ENCODE data around the gene MAP2K1.
"Not testable (repeated sequence)": the region's sequence is repeated elsewhere in the genome, so short reads cannot be mapped to it uniquely, and the experiment has no call there.

The MAP2K1 gene

DNA sequence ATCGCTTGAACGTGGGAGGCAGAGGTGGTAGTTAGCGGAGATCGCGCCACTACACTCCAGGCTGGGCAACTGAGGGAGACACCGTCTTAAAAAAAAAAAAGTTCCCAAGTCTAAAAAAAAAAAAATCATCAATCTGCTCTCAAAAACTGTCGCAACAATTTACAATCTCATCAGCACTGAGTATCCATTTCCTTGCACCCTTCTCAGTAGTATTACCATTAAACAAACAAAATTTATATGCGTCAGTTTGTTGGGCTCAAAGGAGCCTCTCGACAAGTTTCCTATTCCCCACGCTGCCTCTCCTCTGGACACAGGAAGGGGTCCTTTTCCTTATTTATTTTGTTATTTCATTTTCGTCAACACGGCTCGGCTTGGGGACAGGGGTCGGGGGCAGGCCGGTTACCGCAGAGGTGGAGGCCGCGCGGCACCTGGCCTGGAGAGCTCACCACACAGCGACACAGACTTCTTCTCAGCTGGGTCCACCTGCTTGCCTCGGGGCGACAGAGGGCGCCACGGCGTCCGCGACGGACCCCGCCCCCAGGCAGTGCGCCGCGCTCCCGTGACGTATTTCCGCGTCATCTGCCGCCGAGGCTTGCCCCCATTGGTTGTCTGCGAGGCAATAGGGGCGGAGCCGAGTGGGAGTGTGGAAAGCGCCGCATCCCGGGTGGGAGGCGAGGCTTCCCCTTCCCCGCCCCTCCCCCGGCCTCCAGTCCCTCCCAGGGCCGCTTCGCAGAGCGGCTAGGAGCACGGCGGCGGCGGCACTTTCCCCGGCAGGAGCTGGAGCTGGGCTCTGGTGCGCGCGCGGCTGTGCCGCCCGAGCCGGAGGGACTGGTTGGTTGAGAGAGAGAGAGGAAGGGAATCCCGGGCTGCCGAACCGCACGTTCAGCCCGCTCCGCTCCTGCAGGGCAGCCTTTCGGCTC is at the start of gene MAP2K1:
MAP2K1 (plus strand) TSS at position 709 of the 920 bp plus-strand sequence. CDS start 436 bp downstream, outside the sequence.
- DNase-seq (ENCODE audit: low read depth, low spot score): peak; percentile 89

DNA sequence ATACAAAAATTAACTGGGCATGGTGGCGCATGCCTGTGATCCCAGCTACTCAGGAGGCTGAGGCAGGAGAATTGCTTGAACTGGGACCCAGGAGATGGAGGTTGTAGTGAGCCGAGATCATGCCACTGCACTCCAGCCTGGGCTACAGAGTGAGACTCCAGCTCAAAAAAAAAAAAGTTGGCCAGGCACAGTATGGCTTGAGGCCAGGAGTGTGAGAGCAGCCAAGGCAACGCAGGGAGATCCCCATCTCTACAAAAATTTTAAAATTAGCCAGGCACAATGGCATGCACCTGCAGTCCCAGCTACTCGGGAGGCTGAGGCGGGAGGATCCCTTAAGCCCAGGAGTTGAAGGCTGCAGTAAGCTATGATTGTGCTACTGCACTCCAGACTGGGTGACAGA is 38.2 kb upstream of the MAP2K1 start:
- not testable (repeated sequence) for DNase-seq (ENCODE audit: low read depth, low spot score)

DNA sequence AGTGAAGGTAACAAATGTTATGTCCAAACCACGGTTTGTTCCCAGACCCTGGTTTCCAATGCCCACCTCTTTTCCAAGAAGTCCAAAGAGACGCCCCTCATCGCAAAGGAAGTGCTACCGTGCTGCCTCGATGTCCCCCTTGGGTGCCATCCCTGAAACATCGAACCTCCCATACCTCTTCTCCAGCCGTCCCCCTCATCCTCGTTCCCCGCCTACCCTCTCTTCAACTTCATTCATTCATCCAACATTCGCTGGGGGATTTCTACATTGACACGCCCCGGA is 30.7 kb upstream of the MAP2K1 start:
- no peak for DNase-seq (ENCODE audit: low read depth, low spot score)

DNA sequence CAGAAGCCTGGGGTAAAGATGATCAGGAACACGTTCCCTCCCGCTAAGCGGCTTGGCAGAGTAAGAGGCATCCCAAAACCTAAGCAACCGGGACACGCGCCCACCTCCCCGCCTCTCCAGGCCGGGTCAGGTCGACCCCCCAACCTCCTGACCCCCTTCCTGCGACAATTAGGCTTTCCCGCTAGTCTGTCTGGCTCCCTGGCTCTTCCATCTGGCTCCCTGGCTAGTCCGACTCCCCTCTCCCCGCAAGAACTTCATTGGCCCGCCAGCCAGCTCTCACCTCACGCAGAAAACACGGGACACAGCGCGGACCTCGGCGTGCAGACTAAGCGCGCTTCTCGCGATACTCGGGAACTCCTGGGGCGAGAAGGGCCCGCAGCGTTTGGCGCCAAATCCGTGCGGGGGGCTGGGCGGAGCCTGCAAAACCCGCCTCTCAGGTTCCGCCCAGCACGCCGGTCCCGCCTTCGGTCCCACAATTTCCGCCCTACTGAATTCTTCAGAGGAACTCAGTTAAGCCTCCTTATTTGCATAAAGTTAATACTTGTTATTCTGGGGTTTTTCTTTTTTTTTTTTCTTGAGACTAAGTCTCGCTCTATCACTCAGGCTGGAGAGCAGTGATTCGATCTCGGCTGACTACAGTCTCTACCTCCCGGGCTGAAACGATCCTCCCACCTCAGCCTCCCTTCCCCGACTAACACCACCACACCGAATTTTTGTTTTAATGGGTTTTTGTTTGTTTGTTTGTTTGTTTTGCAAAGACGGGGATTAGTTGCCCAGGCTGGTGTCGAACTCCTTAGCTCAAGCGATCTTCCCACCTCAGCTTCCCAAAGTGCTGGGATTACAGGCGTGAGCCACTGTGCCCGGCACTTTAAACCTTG is 30.1 kb upstream of the MAP2K1 start, which contains the start of gene TIPIN:
TIPIN (minus strand) TSS at position 327 of the 878 bp plus-strand sequence. CDS start 3,738 bp downstream, outside the sequence.
- peak; percentile 90 for DNase-seq (ENCODE audit: low read depth, low spot score)

DNA sequence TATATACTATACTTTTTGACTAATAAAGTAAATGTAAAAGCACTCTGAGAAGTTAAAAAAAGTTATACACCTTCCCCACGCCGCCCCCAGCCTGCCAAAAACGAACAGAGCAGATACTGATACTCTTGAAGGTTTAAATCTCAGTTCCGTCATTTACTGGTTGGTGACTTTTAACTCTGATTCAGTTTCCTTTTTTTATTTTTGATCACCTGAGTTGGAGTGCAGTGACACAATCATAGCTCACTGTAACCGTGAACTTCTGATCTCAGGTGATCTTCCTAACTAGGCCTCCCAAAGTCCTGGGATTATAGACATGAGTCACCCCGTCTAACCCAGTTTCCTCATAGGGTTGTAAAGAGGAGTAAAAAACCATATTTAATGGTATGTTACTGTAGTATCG is 27.0 kb upstream of the MAP2K1 start:
- no peak for DNase-seq (ENCODE audit: low read depth, low spot score)

DNA sequence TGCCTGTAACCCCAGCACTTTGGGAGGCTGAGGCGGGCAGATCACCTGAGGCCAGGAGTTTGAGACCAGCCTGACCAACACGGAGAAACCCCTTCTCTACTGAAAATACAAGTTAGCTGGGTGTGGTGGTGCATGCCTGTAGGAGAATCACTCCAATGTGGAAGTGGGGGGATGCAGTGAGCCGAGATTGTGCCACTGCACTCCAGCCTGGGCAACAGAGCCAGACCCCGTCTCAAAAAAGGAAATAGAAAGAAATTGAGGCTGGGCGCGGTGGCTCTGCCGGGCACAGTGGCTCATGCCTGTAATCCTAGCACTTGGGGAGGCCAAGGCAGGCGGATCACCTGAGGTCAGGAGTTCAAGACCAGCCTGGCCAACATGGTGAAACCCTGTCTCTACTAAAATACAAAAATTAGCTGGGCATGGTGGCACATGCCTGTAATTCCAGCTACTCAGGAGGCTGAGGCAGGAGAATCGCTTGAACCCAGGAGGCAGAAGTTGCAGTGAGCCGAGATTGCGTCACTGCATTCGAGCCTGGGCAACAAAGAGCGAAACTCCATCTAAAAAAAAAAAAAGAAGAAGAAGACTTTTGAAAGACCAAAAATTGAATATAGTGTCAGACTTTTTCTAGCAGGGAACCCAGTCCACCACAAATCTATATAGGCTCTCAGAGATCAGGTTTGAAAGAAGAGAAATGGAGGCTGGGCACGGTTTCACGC is 24.8 kb upstream of the MAP2K1 start:
- not testable (repeated sequence) for DNase-seq (ENCODE audit: low read depth, low spot score)

DNA sequence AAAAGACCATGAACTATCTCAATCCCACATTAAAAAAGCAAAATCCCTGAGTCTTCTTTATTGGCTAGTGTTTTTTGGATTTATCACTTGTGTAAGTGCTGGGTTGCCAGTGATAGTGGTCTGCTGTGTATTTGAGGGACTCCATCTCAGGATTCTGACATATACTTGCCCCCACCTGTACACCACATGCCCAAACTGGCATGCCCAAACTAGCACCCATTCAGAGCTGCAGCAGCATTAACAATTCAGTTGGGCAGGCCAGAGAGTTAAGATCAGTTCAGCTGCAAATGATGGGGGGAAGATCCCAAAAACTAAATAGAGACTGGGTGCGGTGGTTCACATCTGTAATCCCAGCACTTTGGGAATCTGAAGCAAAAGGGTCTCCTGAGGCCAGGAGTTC is 23.9 kb upstream of the MAP2K1 start:
- DNase-seq (ENCODE audit: low read depth, low spot score): no peak

DNA sequence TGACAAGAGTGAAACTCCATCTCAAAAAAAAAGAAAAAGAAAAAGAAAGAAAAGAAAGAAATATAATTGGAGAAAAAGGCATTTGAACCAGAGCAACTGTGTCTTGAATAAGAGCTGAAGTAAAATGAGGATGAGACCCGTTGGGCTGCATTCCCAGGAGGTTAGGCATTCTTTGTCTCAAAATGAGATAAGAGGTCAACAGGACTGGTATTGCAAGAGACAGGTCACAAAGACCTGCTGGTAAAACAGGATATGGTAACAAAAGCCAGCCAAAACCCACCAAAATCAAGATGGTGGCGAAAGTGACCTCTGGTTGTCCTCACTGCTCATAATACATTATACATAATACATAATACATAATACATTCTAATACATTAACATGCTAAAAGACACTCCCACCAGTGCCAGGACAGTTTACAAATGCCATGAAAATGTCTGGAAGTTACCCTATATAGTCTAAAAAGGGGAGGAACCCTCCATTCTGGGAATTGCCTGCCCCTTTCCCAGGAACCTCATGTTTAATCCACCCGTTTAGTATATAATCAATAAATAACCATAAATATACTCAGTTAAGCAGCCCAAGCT is 21.7 kb upstream of the MAP2K1 start:
- no peak for DNase-seq (ENCODE audit: low read depth, low spot score)

DNA sequence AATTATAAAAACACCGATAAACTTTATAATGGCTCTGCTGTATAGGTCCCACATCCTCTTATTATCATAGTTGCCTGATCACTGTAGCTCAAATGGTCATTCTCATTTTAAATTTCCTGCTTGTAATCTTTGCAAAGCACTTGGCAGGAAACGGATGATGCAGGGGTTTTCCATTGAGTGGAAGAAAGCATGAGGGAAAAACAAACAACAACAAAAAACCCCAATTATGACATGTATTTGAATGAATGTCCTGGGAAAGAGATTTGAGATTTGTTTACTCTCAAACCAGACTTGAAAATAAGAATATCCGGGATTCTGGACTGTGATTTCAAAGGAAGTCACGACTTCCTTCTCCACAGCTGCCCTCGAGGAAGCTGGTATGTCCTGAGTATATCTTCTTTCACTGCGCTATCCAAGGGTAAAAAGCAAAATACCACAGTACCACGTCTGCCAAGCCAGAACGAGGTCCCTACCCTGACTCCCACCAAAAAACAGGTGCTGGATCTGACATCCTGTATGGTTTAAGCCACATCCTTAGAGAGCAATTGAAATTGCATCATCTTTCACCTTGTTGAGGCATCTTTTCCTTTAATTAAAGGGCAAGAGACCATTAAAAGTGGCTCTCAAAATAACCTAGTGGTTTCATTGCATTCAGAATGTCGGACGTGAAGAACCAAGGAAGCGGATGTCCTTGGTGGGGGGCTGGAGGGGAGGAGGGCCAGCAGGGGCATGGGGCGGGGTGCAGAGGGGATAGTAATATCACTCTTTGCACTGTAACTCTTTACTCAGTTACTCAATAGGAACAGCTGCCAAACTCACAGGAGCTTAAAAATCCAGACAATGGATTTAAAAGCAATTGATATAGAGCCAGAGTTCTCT is 16.7 kb upstream of the MAP2K1 start:
- no peak for DNase-seq (ENCODE audit: low read depth, low spot score)

DNA sequence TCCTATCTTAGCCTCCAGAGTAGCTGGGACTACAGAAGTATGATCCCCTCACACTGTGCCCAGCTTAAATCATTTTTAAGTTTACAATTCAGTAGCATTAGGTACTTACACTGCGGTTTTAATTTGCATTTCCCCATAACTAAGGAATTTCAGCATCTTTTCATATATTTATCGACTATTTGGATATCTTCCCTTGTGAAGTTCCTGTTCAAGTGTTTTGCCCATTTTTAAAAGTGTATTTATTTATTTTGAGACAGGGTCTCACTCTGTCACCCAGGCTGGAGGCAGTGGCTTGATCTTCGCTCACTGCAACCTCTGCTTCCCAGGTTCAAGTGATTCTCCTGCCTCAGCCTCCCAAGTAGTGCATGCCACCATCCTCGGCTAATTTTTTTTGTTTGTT is 12.5 kb upstream of the MAP2K1 start:
- DNase-seq (ENCODE audit: low read depth, low spot score): no peak

DNA sequence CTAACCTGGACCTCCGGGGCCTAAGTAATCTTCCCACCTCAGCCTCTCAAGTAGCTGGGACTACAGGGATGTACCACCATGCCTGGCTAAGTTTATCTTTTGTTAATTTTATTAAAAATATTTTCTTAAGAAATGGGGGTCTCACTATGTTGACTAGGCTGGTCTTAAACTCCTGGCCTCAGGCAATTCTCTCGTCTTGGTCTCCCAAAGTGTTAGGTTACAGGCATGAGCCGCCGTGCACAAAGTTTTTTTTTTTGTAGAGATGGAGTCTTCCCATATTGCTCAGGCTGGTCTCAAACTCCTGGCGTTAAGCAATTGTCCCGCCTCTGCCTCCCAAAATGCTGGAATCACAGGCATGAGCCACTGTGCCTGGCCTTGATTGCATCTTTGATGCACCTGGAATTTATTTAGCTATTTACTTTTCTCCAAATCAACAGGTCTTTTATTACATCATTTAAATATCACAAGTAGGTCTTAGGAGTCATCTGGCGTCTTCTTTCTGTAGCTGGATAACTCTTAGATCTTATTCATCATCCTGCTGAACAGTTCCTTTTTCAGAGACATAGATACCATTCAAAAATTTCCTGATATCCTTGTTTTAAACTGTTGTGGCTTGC is 7.8 kb upstream of the MAP2K1 start:
- DNase-seq (ENCODE audit: low read depth, low spot score): no peak

DNA sequence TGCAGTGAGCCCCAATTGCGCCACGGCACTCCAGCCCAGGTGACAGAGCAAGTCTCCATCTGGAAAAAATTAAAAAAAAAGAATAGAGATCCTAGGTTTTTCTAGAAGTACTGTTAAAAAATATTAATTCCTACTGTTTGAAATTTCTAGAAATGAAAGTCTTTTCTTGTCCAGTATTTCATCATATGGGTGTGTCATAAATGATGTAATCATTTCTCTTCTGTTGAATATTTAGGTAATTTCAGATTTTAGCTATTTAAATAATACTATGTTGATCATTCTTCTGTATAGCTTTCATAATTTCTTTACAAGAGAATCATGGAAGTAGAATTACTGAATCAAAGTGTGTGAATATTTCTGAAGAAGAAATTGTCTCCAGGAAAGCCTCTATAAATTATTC is 5.3 kb upstream of the MAP2K1 start:
- DNase-seq (ENCODE audit: low read depth, low spot score): not testable (repeated sequence)

DNA sequence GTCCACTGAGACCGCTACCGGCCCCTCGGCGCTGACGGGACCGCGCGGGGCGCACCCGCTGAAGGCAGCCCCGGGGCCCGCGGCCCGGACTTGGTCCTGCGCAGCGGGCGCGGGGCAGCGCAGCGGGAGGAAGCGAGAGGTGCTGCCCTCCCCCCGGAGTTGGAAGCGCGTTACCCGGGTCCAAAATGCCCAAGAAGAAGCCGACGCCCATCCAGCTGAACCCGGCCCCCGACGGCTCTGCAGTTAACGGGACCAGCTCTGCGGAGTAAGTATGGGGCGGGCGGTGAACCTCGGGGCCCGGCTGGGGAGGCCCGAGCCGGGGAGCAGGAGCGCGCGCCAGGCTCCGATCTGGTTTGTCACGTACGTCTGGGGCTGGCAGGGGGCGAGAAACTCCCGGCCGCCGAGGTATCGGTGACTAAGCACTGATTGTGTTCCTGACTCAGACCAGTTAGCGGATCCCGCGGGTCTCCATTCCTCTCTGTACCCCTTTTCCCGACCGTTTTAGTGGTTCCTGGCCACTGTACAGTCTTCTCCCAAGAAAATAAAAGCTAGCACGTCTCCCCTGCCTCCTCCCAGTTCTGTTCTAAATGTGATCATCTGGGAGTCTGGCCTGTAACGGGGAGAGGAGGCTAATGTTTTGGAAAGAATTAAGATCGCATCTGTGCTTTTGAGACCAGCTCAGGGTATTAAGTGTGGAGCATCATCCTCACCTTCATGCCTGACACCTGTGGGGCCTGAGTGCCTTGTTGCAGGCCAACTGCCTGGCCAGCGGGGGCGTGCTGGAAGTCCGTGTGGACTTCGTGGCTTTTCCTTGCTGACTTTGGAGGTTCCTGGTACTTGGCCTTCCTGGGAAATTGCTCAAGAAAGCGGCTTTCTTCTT is 691 bp downstream of the MAP2K1 start:
- DNase-seq (ENCODE audit: low read depth, low spot score): no peak

DNA sequence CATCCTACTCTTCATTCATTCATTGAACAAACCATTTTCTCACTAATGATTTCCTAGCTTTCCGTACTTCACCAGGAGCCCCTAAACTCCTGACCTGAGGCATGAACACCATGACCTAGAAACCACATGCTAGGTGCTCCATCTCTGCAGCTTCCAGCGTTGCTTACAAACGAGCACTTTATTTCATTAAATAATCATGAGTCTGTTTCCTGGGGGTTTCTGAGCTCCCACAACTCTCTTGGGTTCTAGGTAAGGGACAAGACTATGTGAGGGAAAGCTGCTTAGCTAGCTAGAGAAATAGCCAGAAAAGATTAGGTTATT is 1.3 kb downstream of the MAP2K1 start:
- no peak for DNase-seq (ENCODE audit: low read depth, low spot score)

DNA sequence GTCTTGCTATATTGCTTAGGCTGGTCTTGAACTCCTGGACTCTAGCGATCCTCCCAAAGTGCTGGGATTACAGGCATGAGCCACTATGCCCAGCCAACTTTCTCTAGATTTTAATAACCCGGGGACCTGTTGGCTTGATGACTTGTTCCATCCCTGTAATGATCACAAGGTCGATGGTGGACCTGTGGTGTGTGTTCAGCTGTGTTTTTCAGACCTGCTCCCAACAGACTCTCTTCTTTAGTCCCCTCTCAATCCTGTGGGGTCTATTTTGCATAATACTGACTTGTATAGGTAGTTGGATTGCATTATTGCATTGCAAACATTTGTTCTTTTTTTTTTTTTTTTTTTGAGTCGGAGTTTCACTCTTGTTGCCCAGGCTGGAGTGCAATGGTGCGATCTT is 1.9 kb downstream of the MAP2K1 start:
- DNase-seq (ENCODE audit: low read depth, low spot score): no peak

DNA sequence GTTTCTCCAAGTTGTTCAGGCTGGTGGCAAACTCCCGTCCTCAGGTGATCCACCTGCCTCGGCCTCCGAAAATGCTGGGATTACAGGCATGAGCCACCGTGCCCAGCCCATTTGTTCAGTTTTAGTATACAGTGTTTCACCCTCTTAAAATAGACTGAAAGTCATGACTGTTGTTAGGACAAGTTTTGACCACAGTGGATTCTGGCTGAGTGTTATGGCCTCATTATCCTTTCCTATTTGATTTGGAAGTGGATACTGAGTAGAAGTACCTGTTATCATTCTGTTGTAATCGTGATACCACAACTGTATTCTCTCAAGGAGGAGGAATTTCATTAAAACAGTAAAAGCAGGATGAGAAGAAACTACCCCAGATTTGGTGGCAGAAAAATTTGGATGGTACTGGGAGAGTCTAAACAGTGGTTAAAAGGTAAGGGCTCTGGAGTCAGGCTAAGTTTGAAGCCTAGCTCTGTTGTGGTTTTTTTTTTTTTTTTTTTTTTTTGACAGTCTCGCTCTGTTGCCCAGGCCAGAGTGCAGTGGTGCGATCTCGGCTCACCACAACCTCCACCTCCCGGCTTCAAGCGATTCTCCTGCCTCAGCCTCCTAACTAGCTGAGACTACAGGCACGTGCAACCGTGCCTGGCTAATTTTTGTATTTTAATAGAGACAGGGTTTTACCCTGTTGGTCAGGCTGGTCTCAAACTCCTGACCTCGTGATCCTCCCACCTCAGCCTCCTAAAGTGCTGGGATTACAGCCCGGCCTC is 2.6 kb downstream of the MAP2K1 start:
- no peak for DNase-seq (ENCODE audit: low read depth, low spot score)

DNA sequence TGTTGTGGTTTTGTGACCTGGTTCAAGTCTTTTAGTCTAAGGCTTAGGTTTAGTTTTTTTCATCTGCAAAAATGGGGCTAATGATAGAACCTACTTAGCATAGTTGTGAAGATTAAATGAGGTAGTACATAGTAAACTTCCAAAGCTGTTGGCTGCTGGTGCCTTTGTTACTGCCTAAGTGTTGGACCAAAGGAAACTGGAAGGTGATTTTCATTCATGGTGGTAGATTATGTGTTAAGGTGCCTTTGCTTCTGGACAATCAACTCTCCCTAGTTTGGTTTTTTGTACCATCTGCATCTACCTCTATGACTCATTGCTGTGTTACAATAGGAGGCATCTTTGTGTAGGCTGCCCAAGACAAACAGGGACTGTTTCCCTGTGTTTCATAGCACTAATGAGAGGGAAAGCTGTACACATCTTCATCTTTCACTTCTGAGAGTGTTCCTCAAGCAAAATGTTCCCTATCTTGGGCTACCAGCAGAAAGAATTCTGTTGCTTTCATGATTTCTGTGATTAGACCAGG is 3.2 kb downstream of the MAP2K1 start:
- no peak for DNase-seq (ENCODE audit: low read depth, low spot score)

DNA sequence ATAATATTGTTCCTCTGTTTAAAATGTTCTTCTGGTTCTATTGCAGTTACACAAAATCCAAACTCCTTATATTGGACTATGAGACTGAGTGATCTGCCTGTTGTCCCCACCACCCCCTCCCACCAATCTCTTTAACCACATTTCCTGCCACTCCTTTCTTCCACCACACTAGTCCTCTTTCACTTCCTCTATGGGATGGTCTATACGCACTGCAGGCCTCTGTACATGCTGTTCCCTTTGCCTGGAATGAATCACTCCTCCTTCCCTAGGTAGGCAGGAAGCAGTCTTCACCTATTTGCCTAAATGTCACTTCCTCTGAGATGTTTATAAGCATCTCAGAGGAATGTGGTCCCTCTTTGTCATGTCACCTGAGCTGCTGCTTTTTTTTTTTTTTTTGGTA is 4.0 kb downstream of the MAP2K1 start:
- no peak for DNase-seq (ENCODE audit: low read depth, low spot score)
